GM10847 (cell line): ENCODE data around the gene CYP1A1.

Experiments used
- POLR2A ChIP-seq: IDR thresholded peaks from 2 replicates; pipeline ENCODE4 v1.6.1; 2011; ENCODE audit not compliant: insufficient read length; ENCODE audit errors: extremely low read depth

Gene CYP1A1

GRCh38 chr15:74750751-74751150, 25.4 kb upstream of the CYP1A1 start:
- no peak for TF ChIP-seq POLR2A

GRCh38 chr15:74749832-74750231, 24.5 kb upstream of the CYP1A1 start:
- TF ChIP-seq POLR2A = no peak

GRCh38 chr15:74748322-74748946, 23.1 kb upstream of the CYP1A1 start, which contains the start of gene CYP1A2:
TSS of gene CYP1A2 (plus strand) at chr15:74748845. CDS start at chr15:74749739, 894 bp downstream.
- TF ChIP-seq POLR2A = no peak

- no peak for TF ChIP-seq POLR2A
These were observed 21.1 kb upstream of the CYP1A1 start for GRCh38 chr15:74746389-74746788.

GRCh38 chr15:74742422-74742821, 17.1 kb upstream of the CYP1A1 start:
- no peak for TF ChIP-seq POLR2A

- TF ChIP-seq POLR2A = no peak
These were observed 10.0 kb upstream of the CYP1A1 start for GRCh38 chr15:74735305-74735704.

- TF ChIP-seq POLR2A = no peak
These were observed 7.9 kb upstream of the CYP1A1 start for GRCh38 chr15:74733269-74733668.

GRCh38 chr15:74732846-74733245, 7.5 kb upstream of the CYP1A1 start:
- TF ChIP-seq POLR2A = no peak

- TF ChIP-seq POLR2A = no peak
These were observed 5.4 kb upstream of the CYP1A1 start for GRCh38 chr15:74730619-74731316.

GRCh38 chr15:74727727-74728126, 2.4 kb upstream of the CYP1A1 start:
- TF ChIP-seq POLR2A = no peak

GRCh38 chr15:74726774-74727164, 1.4 kb upstream of the CYP1A1 start:
- TF ChIP-seq POLR2A = no peak

GRCh38 chr15:74725845-74726773, 781 bp upstream of the CYP1A1 start:
- no peak for TF ChIP-seq POLR2A

GRCh38 chr15:74724570-74725224, 631 bp downstream of the CYP1A1 start:
- TF ChIP-seq POLR2A = no peak

- no peak for TF ChIP-seq POLR2A
These were observed 1.5 kb downstream of the CYP1A1 start for GRCh38 chr15:74723754-74724334.

GRCh38 chr15:74723187-74723586, 2.1 kb downstream of the CYP1A1 start:
- TF ChIP-seq POLR2A = no peak

GRCh38 chr15:74722591-74722990, 2.7 kb downstream of the CYP1A1 start:
- TF ChIP-seq POLR2A = no peak
